Peyer's patch (tissue), 4 donors: ENCODE results near the gene FAM20C. TPM values are rescaled to one million over a fixed set of nuclear protein-coding genes. Genes with fewer than 3 reads are reported as not detected.
"Not testable (repeated sequence)": the region's sequence is repeated elsewhere in the genome, so short reads cannot be mapped to it uniquely, and the experiment has no call there.

ENCODE experiments used
- DNase-seq, 3 donors: peaks; one replicate each; pipeline ENCODE4 v3.0.0-alpha.2; 2017 to 2019
- H3K27ac ChIP-seq, 4 donors: fragments of 200-600 bp; sonication (generic); one replicate each; pipeline ENCODE4 v1.5.1; 2016 to 2019
- H3K27me3 ChIP-seq, 2 donors: fragments of 200-600 bp; sonication (generic); one replicate each; pipeline ENCODE4 v1.5.1; 2019
- H3K36me3 ChIP-seq, 3 donors: fragments of 200-600 bp; sonication (generic); one replicate each; pipeline ENCODE4 v1.5.1; 2016 to 2019
- H3K4me1 ChIP-seq, 4 donors: fragments of 200-600 bp; sonication (generic); one replicate each; pipeline ENCODE4 v1.5.1; 2016 to 2019
- H3K4me3 ChIP-seq, 4 donors: fragments of 200-600 bp; sonication (generic); 1 replicate in 3 of 4; 2 replicates in 1 of 4; pipeline ENCODE4 v1.5.1; 2016 to 2019; ENCODE audit warnings: mild to moderate bottlenecking in 1 of 4
- H3K9me3 ChIP-seq, 4 donors: fragments of 200-600 bp; sonication (generic); one replicate each; pipeline ENCODE4 v1.5.1; 2016 to 2019; ENCODE audit warnings: mild to moderate bottlenecking in 1 of 4
- POLR2A ChIP-seq, 2 donors: fragments of 450-650 bp; IDR thresholded peaks; one replicate each; pipeline ENCODE4 v1.5.1; 2017; ENCODE audit warnings: antibody characterized with exemption in 2 of 2, mild to moderate bottlenecking in 2 of 2, moderate library complexity in 2 of 2
- total RNA-seq, 4 donors: library from RNA; depleted of rRNA; stranded (reverse); fragments of >200 nt; gene quantifications; one replicate each; pipeline ENCODE4 v1.1.0, GENCODE V29; 2016
- TF ChIP-seq, protein P1 (sequence below), 6 experiments: fragments of 450-650 bp in 4 of 6; fragments of 200-600 bp in 2 of 6; sonication (generic) in 1 of 6; IDR thresholded peaks; one replicate each; pipeline ENCODE4 v1.5.1; 2017 to 2019; ENCODE audit warnings: antibody characterized with exemption in 6 of 6, mild to moderate bottlenecking in 3 of 6, moderate library complexity in 1 of 6

The FAM20C gene
- total RNA-seq, 4 donors from 2014 or later, result 46.4 to 66.0 (median 53.8) TPM

DNA sequence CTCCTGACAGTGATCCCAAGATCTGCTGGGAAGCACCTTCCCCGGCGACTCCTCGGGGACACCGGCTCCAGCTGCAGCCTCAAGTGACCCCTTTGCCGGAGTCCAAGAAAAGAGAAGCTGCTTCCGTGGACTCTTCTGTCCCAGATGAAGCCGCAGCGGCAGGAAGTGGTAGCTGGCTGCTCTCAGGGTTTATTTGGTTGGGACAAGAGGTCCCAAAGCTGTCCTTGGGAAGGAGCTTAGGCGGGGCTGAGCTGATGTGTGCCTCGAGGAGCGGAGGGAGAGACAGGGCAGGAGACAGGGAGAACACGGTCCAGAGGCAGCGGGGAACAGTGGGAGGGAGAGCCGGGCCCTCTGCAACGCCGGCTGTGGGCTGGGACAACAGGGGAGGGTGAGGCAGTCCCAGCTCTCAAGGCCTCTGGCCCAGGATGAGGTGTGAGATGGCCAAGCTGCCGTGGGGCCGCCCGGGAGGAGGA is 13.1 kb upstream of the FAM20C start:
- Histone ChIP-seq H3K4me1 (peaks cover 0 to under 1% (median 0%) of the 10 kb centered on the region in 4 donors), H3K27me3 (no peaks in the 10 kb centered on the region), H3K27ac (peak overlapping the region in 3 of 4 donors; percentile 15 to 70 (median 68)), H3K9me3 (no peaks in the 10 kb centered on the region), H3K36me3 (no peaks in the 10 kb centered on the region), H3K4me3 (no peak overlapping the region)
- TF ChIP-seq, protein P1, sequence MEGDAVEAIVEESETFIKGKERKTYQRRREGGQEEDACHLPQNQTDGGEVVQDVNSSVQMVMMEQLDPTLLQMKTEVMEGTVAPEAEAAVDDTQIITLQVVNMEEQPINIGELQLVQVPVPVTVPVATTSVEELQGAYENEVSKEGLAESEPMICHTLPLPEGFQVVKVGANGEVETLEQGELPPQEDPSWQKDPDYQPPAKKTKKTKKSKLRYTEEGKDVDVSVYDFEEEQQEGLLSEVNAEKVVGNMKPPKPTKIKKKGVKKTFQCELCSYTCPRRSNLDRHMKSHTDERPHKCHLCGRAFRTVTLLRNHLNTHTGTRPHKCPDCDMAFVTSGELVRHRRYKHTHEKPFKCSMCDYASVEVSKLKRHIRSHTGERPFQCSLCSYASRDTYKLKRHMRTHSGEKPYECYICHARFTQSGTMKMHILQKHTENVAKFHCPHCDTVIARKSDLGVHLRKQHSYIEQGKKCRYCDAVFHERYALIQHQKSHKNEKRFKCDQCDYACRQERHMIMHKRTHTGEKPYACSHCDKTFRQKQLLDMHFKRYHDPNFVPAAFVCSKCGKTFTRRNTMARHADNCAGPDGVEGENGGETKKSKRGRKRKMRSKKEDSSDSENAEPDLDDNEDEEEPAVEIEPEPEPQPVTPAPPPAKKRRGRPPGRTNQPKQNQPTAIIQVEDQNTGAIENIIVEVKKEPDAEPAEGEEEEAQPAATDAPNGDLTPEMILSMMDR (IDR thresholded peaks at IDR 0.05), result no peak
- TF ChIP-seq POLR2A (IDR thresholded peaks at IDR 0.05), result no peak
- DNase-seq, result no peak

DNA sequence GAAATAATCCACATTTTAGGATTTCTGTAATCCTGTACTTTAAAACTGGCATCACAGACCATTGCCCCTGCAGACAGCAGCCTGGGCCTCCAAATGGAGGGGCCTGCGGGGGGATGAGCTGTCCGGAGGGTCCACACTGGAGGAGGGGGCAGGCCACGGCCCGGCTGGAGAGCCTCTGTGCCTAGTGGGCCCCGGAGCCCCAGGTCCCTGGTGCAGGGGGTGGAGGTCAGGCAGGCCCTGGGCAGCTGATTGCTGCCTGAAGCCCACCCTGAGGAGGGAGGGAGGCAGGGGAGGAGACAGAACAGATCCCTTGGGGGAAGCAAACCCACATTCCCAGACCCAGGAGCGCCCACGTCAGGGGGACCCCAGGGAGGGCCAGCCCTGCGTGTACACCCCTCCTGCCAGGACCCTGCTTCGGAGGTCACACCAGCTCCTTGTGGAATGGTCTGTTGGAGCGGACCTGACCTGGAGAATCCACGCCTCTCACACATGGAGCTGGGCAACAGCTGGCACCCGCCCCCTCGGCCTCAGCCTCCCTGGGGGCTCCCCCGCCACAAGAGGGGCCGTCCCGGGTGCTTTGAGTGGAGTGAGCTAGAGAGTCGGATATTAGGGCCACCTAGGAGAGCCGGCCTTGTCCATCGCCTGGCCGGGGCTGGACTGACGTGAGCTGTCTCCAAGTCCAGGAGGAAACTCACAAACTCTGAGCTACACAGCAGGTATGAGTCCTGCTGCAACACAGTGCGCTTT is 12.2 kb upstream of the FAM20C start:
- H3K27ac ChIP-seq, result peak overlapping the region in 2 of 4 donors; percentile 68 to 70
- TF ChIP-seq, protein P1 (IDR thresholded peaks at IDR 0.05), result no peak
- no peaks in the 10 kb centered on the region for H3K27me3 ChIP-seq
- H3K36me3 ChIP-seq, result no peaks in the 10 kb centered on the region
- H3K4me3 ChIP-seq, result no peak overlapping the region
- H3K4me1 ChIP-seq, result peaks cover 0 to 9% (median 0%) of the 10 kb centered on the region in 4 donors
- H3K9me3 ChIP-seq, result no peaks in the 10 kb centered on the region
- no peak for DNase-seq

DNA sequence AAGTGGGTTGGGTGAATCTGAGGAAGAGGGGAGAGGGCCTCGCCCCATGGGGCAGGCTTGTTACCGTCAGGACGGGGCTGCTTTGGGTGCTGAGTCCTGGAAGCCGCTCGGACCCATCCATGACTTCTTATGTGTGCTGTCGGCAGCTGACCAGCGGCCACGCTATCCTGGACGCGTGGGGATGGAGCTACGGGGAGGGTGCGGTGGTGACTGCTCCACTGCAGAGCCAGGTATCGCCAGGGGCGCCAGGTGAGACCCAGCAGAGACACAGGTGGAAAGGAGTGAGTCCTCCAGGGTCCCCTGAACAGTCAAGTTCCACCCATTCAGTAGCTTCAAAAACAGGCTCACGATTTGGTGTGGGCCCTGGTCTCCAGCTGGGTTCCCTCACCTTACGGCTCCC is 10.6 kb upstream of the FAM20C start:
- H3K36me3 ChIP-seq, result no peaks in the 10 kb centered on the region
- no peak overlapping the region for H3K27ac ChIP-seq
- H3K27me3 ChIP-seq, result no peaks in the 10 kb centered on the region
- no peak for TF ChIP-seq POLR2A (IDR thresholded peaks at IDR 0.05)
- TF ChIP-seq, protein P1 (IDR thresholded peaks at IDR 0.05), result no peak
- no peak for DNase-seq
- peaks cover 0 to 11% (median 0%) of the 10 kb centered on the region in 4 donors for H3K4me1 ChIP-seq
- no peak overlapping the region for H3K4me3 ChIP-seq
- H3K9me3 ChIP-seq, result no peaks in the 10 kb centered on the region

DNA sequence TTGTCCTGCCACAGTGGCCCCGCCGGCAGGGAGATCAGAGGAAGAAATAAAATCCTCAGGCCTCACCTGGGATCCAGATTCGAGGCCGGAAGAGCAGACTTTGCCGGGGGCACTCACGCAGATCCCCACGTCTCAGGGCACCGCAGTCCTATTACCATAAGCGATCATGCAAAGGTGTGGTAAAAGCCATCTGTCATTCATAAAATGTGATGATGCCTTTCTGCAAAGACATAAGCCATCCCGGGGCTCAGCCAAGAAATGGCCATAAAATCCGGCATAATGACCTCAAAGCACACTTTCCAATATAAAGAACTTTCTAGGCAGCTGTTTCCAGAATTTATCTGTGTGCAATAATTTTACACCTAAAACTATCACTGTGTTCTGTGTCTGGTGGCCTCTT is 9.9 kb upstream of the FAM20C start:
- peaks cover 0 to 11% (median 0%) of the 10 kb centered on the region in 4 donors for H3K4me1 ChIP-seq
- not testable (repeated sequence) for H3K27ac ChIP-seq, DNase-seq, H3K9me3 ChIP-seq, H3K4me3 ChIP-seq, H3K27me3 ChIP-seq, H3K36me3 ChIP-seq

DNA sequence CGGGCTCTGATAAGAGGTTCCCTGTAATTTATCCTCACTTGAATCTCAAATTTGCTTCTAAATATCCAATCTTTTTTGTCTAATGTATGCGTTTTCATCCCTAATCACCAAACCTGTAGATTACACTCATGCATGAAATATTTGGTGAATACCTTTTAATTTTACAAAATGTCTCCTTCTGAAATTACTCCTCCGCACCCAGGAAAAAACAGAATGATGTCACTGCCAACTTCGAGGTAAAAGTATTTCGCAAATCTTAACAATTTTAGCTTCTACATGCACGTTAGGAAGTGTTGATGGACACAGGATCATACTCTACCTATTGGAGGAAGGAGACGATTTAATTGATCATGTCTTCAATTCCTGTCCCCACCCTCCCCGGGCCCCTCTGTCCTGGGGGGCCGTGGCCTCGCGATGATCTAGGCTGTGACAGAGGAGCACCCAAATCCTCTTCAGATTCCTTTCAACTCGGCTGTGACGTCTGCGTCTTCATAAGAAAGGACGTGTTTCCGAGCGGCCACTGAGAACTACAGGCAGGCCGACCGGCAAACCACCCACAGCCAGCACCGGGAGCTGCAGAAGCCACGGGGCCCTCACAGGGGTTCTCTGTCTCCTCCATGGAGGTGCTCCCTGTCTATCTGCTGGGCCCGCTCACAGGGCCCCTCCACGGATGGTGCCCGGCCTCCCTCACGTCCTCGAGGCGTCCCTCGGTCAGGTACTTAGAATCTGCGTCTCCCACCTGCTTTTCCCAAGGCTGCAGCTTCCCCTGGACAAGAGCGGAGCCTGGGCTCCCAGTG is 8.7 kb upstream of the FAM20C start:
- Histone ChIP-seq H3K4me3 (no peak overlapping the region), H3K36me3 (no peaks in the 10 kb centered on the region), H3K9me3 (no peaks in the 10 kb centered on the region), H3K27me3 (no peaks in the 10 kb centered on the region), H3K4me1 (peaks cover 0 to 11% (median 0%) of the 10 kb centered on the region in 4 donors), H3K27ac (no peak overlapping the region)
- TF ChIP-seq POLR2A (IDR thresholded peaks at IDR 0.05), result no peak
- TF ChIP-seq, protein P1 (IDR thresholded peaks at IDR 0.05), result no peak
- DNase-seq, result no peak
